Heart left ventricle (tissue), 13 donors: ENCODE measurements around the gene CDK6.

Experiments used
- POLR2A ChIP-seq, 2 donors: fragments of 450-650 bp; IDR thresholded peaks; one replicate each; pipeline ENCODE4 v1.6.1; 2017; ENCODE audit warnings: antibody characterized with exemption in 2 of 2, mild to moderate bottlenecking in 2 of 2, moderate library complexity in 2 of 2
- TF ChIP-seq, protein P1 (sequence below), 12 donors: fragments of 200-600 bp; sonication (generic) in 4 of 12; IDR thresholded peaks; one replicate each; pipeline versions ENCODE4 v1.5.0 to v1.8.0; 2018 to 2022; ENCODE audit warnings: antibody characterized with exemption in 12 of 12, mild to moderate bottlenecking in 5 of 12
- donor health status: ischemic (EF 13 %, LVEDD 7.1; RV severe dilation, severe dysfunction).
- donor health status: DM: no; HTN: yes; CAD: no.
- donor health status: DM: no; HTN: no; CAD: no.
- donor health status: ischemic (EF 25% LVEDD 6.9; RV normal size, moderate dysfunction).
- donor health status: ischemic (EF 25% LVEDD 5.7; RV mildly dilated, moderate dysfunction).
- donor health status: ischemic (EF 35%, LVEDD 5.7; RV mildly dilated, moderate dysfunction).
- donor health status: nonischemic (EF 11% LVEDD 7.7; RV severe dilation, severe dysfunction).
- donor health status: DM: yes; HTN: yes; CAD: no.
- donor health status: PGD.
- donor health status: ischemic (EF 29% LVEDD 5.4; RV normal size, mild dysfunction).
- donor health status: nonischemic (EF 23%, LVEDD 6.1; RV moderate dilation, normal function).

DNA sequence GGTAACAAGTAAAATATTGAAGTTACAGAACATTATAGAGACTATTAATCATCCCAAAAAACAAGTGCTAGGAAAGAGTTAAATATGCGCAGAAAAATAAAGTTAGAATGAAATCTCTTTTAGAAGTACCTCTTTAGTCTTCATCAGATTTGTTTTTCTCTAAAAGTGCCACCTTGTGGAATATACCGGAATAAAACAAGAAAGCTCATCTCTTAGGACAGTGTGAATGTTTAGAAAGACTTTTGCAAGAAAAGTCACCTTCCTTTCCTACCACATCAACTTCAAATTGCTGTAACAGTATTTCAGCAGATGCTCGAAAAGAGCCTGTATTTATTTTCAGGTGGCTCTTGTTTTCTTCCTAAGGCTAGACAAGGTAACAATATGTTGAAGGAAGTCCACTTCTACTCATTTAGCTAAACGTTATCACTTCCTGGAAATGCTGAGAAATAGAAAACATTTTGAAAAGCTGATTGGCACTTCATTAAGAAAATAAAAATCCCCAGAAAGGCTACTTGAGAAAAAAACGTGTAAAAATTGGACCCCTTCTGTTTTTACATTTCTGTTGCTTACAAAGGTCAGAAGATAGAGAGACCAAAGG, 226.4 kb downstream of the CDK6 start:
- TF ChIP-seq POLR2A (IDR thresholded peaks at IDR 0.05) = no peak
- TF ChIP-seq, protein P1, sequence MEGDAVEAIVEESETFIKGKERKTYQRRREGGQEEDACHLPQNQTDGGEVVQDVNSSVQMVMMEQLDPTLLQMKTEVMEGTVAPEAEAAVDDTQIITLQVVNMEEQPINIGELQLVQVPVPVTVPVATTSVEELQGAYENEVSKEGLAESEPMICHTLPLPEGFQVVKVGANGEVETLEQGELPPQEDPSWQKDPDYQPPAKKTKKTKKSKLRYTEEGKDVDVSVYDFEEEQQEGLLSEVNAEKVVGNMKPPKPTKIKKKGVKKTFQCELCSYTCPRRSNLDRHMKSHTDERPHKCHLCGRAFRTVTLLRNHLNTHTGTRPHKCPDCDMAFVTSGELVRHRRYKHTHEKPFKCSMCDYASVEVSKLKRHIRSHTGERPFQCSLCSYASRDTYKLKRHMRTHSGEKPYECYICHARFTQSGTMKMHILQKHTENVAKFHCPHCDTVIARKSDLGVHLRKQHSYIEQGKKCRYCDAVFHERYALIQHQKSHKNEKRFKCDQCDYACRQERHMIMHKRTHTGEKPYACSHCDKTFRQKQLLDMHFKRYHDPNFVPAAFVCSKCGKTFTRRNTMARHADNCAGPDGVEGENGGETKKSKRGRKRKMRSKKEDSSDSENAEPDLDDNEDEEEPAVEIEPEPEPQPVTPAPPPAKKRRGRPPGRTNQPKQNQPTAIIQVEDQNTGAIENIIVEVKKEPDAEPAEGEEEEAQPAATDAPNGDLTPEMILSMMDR (IDR thresholded peaks at IDR 0.05) = peak in 10 of 12 donors; percentile 8 to 45 (median 32)
